HepG2 (cell line): Measurements from ENCODE around the gene STK32C. TPM values are rescaled to one million over a fixed set of nuclear protein-coding genes. Genes with fewer than 3 reads are reported as not detected.

Experiments used
- DRAP1 ChIP-seq: IDR thresholded peaks from 2 replicates; pipeline ENCODE4 v1.6.1; 2016; ENCODE audit warnings: missing genetic modification reagents, missing compliant biosample characterization
- FOXP1 ChIP-seq, 2 experiments: fragments of 450-650 bp in 1 of 2; IDR thresholded peaks; 2 replicates each; pipeline ENCODE4 v1.6.1; 2017 to 2018; ENCODE audit warnings: antibody characterized with exemption in 1 of 2
- GATAD2A ChIP-seq: IDR thresholded peaks from 2 replicates; pipeline ENCODE4 v1.6.1; 2016
- MEF2D ChIP-seq: sonication (generic); formaldehyde crosslinking; IDR thresholded peaks from 2 replicates; pipeline ENCODE4 v1.5.1; 2020; ENCODE audit warnings: mild to moderate bottlenecking, missing genetic modification reagents
- MLX ChIP-seq: IDR thresholded peaks from 2 replicates; pipeline ENCODE4 v1.6.1; 2016
- RARA ChIP-seq: IDR thresholded peaks from 2 replicates; pipeline ENCODE4 v1.6.1; 2016; ENCODE audit warnings: missing genetic modification reagents, missing compliant biosample characterization
- RFX5 ChIP-seq: IDR thresholded peaks from 2 replicates; pipeline ENCODE4 v1.6.1; 2011; ENCODE audit warnings: low read depth, low read length, improper control_type of control experiment
- RXRB ChIP-seq: IDR thresholded peaks from 2 replicates; pipeline ENCODE4 v1.6.1; 2016; ENCODE audit warnings: borderline replicate concordance, missing genetic modification reagents, missing compliant biosample characterization
- SMAD9 ChIP-seq: sonication (generic); formaldehyde crosslinking; IDR thresholded peaks from 2 replicates; pipeline ENCODE4 v1.5.1; 2020; ENCODE audit warnings: mild to moderate bottlenecking, missing genetic modification reagents
- SMYD3 ChIP-seq: sonication (generic); formaldehyde crosslinking; IDR thresholded peaks from 2 replicates; pipeline ENCODE4 v1.8.1; 2023; ENCODE audit warnings: mild to moderate bottlenecking, missing genetic modification reagents
- SP2 ChIP-seq: sonication (generic); formaldehyde crosslinking; IDR thresholded peaks from 2 replicates; pipeline ENCODE4 v1.5.1; 2020; ENCODE audit warnings: mild to moderate bottlenecking, missing genetic modification reagents
- SRSF9 ChIP-seq: fragments of 200-400 bp; formaldehyde crosslinking; IDR thresholded peaks from 2 replicates; pipeline ENCODE4 v1.6.1; 2018; ENCODE audit warnings: borderline replicate concordance, mild to moderate bottlenecking, low read depth, low read length; ENCODE audit not compliant: insufficient read depth, poor library complexity, severe bottlenecking
- SYNCRIP ChIP-seq: fragments of 200-400 bp; formaldehyde crosslinking; IDR thresholded peaks from 2 replicates; pipeline ENCODE4 v1.6.1; 2018; ENCODE audit warnings: mild to moderate bottlenecking, low read depth, low read length; ENCODE audit not compliant: insufficient read depth
- TCF7 ChIP-seq: sonication (generic); IDR thresholded peaks from 2 replicates; pipeline ENCODE4 v1.6.1; 2016; ENCODE audit warnings: antibody characterized with exemption, low read depth
- TEAD3 ChIP-seq: optimal IDR thresholded peaks from 2 replicates; pipeline ENCODE3; 2016; ENCODE audit warnings: borderline replicate concordance
- UBTF ChIP-seq: sonication (generic); formaldehyde crosslinking; IDR thresholded peaks from 2 replicates; pipeline ENCODE4 v1.4.0; 2020; ENCODE audit warnings: mild to moderate bottlenecking, missing genetic modification reagents
- ZBTB1 ChIP-seq: sonication (generic); formaldehyde crosslinking; IDR thresholded peaks from 2 replicates; pipeline ENCODE4 v1.4.0; 2020; ENCODE audit warnings: missing genetic modification reagents, borderline replicate concordance
- ZFP90 ChIP-seq: sonication (generic); formaldehyde crosslinking; IDR thresholded peaks from 2 replicates; pipeline ENCODE4 v1.8.0; 2022; ENCODE audit warnings: missing genetic modification reagents, mild to moderate bottlenecking, inconsistent platforms, borderline replicate concordance
- ZNF124 ChIP-seq: sonication (generic); formaldehyde crosslinking; IDR thresholded peaks from 2 replicates; pipeline ENCODE4 v1.4.0; 2020; ENCODE audit warnings: missing genetic modification reagents
- ZNF326 ChIP-seq: sonication (generic); formaldehyde crosslinking; IDR thresholded peaks from 2 replicates; pipeline ENCODE4 v1.4.0; 2020; ENCODE audit warnings: missing genetic modification reagents, borderline replicate concordance
- ZNF337 ChIP-seq: sonication (generic); formaldehyde crosslinking; IDR thresholded peaks from 2 replicates; pipeline ENCODE4 v1.5.1; 2020; ENCODE audit warnings: missing genetic modification reagents, low read depth, mild to moderate bottlenecking, borderline replicate concordance
- ZNF501 ChIP-seq: sonication (generic); formaldehyde crosslinking; IDR thresholded peaks from 2 replicates; pipeline ENCODE4 v1.5.1; 2020; ENCODE audit warnings: mild to moderate bottlenecking, moderate library complexity, missing genetic modification reagents
- ZNF598 ChIP-seq: sonication (generic); formaldehyde crosslinking; IDR thresholded peaks from 2 replicates; pipeline ENCODE4 v1.5.1; 2020; ENCODE audit warnings: mild to moderate bottlenecking, missing genetic modification reagents, borderline replicate concordance
- polyA plus RNA-seq, 8 experiments: library from polyadenylated mRNA; depleted of rRNA in 3 of 8; stranded (reverse) in 7 of 8; unstranded in 1 of 8; fragments of >200 nt; fragmentation: Illumina TruSeq in 4 of 8; extraction: Trizol in 4 of 8; gene quantifications; 2 replicates each; pipeline versions ENCODE4 v1.2.1 to v1.2.3, GENCODE V29; 2011 to 2016; ENCODE audit warnings: low read depth in 4 of 8, missing spikeins in 1 of 8, mixed read lengths in 1 of 8; ENCODE audit not compliant: insufficient read depth in 1 of 8
- total RNA-seq, 5 experiments: library from RNA; depleted of rRNA; stranded (reverse); fragments of >200 nt; fragmentation: Illumina TruSeq; extraction: Trizol; gene quantifications; 2 replicates each; pipeline ENCODE4 v1.2.3, GENCODE V29; 2016; ENCODE audit warnings: low read depth in 1 of 5
- TF ChIP-seq, protein P1 (sequence below): sonication (generic); formaldehyde crosslinking; IDR thresholded peaks from 2 replicates; pipeline ENCODE4 v1.5.0; 2020; ENCODE audit warnings: mild to moderate bottlenecking, missing genetic modification reagents, borderline replicate concordance
- TF ChIP-seq, protein P2 (sequence below): sonication (generic); IDR thresholded peaks from 2 replicates; pipeline ENCODE4 v1.6.1; 2016; ENCODE audit warnings: low read depth, borderline replicate concordance

The STK32C gene
- total and polyA plus RNA-seq, 2 of the 13 experiments (the other 11 are each of a cell fraction or from before 2014, with no cell fraction given): 10.9 to 19.4 TPM

- peak; percentile 49 for TF ChIP-seq GATAD2A (CRISPR knock-in tag)
- no peak for TF ChIP-seq SMAD9 (CRISPR knock-in tag)
- no peak for TF ChIP-seq SYNCRIP
- TF ChIP-seq ZNF124 (CRISPR knock-in tag): no peak
- TF ChIP-seq, protein P1, sequence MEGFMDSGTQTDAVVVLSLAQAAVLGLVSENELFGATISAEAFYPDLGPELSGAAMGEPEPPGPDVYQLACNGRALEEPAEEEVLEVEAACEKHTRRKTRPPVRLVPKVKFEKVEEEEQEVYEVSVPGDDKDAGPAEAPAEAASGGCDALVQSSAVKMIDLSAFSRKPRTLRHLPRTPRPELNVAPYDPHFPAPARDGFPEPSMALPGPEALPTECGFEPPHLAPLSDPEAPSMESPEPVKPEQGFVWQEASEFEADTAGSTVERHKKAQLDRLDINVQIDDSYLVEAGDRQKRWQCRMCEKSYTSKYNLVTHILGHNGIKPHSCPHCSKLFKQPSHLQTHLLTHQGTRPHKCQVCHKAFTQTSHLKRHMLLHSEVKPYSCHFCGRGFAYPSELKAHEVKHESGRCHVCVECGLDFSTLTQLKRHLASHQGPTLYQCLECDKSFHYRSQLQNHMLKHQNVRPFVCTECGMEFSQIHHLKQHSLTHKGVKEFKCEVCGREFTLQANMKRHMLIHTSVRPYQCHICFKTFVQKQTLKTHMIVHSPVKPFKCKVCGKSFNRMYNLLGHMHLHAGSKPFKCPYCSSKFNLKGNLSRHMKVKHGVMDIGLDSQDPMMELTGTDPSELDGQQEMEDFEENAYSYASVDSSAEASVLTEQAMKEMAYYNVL (CRISPR knock-in tag): no peak
- TF ChIP-seq ZBTB1 (CRISPR knock-in tag): no peak
- no peak for TF ChIP-seq ZNF326 (CRISPR knock-in tag)
- 0 out of 2 replicates have a peak, but pooled peaks have one; percentile 17 for TF ChIP-seq RARA
- no peak for TF ChIP-seq ZFP90
- 0 out of 2 replicates have a peak, but pooled peaks have one; percentile 13 for TF ChIP-seq DRAP1
- no peak for TF ChIP-seq ZNF598
- TF ChIP-seq TEAD3 (CRISPR knock-in tag): no peak
- TF ChIP-seq SRSF9: no peak
- TF ChIP-seq UBTF (CRISPR knock-in tag): 0 out of 2 replicates have a peak, but pooled peaks have one; percentile 27
- peak; percentile 78 for TF ChIP-seq MLX (CRISPR knock-in tag)
- no peak for TF ChIP-seq TCF7
- no peak for TF ChIP-seq SP2 (CRISPR knock-in tag)
- no peak for TF ChIP-seq MEF2D (CRISPR knock-in tag)
- no peak for TF ChIP-seq ZNF337
- no peak for TF ChIP-seq FOXP1 (IDR thresholded peaks at IDR 0.05)
- no peak for TF ChIP-seq FOXP1 (CRISPR knock-in tag; IDR thresholded peaks at IDR 0.05)
- TF ChIP-seq SMYD3: no peak
- 0 out of 2 replicates have a peak, but pooled peaks have one; percentile 44 for TF ChIP-seq ZNF501 (CRISPR knock-in tag)
- 0 out of 2 replicates have a peak, but pooled peaks have one; percentile 35 for TF ChIP-seq RXRB (CRISPR knock-in tag)
- TF ChIP-seq, protein P2, sequence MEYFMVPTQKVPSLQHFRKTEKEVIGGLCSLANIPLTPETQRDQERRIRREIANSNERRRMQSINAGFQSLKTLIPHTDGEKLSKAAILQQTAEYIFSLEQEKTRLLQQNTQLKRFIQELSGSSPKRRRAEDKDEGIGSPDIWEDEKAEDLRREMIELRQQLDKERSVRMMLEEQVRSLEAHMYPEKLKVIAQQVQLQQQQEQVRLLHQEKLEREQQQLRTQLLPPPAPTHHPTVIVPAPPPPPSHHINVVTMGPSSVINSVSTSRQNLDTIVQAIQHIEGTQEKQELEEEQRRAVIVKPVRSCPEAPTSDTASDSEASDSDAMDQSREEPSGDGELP: 0 out of 2 replicates have a peak, but pooled peaks have one; percentile 37
- TF ChIP-seq RFX5: peak; percentile 45; the same call in 1 of the 2 replicates
Measured at GRCh38 chr10:132311338-132311939, 3.7 kb upstream of the STK32C start (continued).
